AG09319 (cell line): Measurements from ENCODE around the gene STX11.

ENCODE experiments used
- DNase-seq: peaks from one replicate; pipeline ENCODE4 v3.0.0-alpha.2; 2010; ENCODE audit warnings: low read depth; ENCODE audit errors: extremely low read depth
- CTCF ChIP-seq: IDR thresholded peaks from 2 replicates; pipeline ENCODE4 v1.5.1; 2011; ENCODE audit warnings: low read depth, mild to moderate bottlenecking, inconsistent platforms, low read length, moderate library complexity

The STX11 gene

GRCh38 chr6:144234399-144234798 is 84.1 kb downstream of the STX11 start:
- TF ChIP-seq CTCF, result no peak
- DNase-seq, result no peak

GRCh38 chr6:144234935-144235334 is 84.6 kb downstream of the STX11 start:
- TF ChIP-seq CTCF, result no peak
- DNase-seq, result no peak
